GM21786 (cell line): ENCODE measurements around the gene PDF.
"Not testable (repeated sequence)": the region's sequence is repeated elsewhere in the genome, so short reads cannot be mapped to it uniquely, and the experiment has no call there.

Experiments
- ATAC-seq: cut with Tn5 transposase; IDR thresholded peaks from one replicate; pipeline ENCODE4 v1.9.1; 2021; ENCODE audit not compliant: unreplicated experiment

PDF gene

GRCh38 chr16:69318177-69318910 lies 12.0 kb downstream of the PDF start:
- no peak for ATAC-seq

- no peak for ATAC-seq
Measured at GRCh38 chr16:69316595-69317034, 13.8 kb downstream of the PDF start.

GRCh38 chr16:69315486-69316311 lies 14.7 kb downstream of the PDF start:
- no peak for ATAC-seq

DNA sequence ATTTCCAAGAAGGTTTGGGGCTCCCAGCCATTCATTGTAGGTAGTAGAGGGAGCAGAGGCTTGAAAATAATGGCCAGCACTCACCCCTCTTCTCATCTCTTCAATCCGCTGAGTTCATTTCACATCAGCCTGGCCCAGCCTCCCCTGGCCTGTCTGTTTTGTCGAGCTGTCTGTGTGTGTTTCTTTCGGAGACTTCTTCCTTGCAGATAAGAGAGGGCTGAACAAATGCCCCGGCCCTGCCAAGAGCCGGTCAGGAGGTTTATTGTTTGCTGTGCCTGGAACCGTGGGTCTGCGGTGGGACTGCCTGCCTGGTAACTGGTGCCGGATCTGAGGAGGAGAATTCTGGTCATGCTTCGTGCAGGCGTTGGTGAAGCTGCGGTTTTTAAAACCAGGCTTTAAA lies 15.9 kb downstream of the PDF start:
- ATAC-seq: no peak

GRCh38 chr16:69313469-69313868 lies 16.9 kb downstream of the PDF start:
- ATAC-seq: no peak

DNA sequence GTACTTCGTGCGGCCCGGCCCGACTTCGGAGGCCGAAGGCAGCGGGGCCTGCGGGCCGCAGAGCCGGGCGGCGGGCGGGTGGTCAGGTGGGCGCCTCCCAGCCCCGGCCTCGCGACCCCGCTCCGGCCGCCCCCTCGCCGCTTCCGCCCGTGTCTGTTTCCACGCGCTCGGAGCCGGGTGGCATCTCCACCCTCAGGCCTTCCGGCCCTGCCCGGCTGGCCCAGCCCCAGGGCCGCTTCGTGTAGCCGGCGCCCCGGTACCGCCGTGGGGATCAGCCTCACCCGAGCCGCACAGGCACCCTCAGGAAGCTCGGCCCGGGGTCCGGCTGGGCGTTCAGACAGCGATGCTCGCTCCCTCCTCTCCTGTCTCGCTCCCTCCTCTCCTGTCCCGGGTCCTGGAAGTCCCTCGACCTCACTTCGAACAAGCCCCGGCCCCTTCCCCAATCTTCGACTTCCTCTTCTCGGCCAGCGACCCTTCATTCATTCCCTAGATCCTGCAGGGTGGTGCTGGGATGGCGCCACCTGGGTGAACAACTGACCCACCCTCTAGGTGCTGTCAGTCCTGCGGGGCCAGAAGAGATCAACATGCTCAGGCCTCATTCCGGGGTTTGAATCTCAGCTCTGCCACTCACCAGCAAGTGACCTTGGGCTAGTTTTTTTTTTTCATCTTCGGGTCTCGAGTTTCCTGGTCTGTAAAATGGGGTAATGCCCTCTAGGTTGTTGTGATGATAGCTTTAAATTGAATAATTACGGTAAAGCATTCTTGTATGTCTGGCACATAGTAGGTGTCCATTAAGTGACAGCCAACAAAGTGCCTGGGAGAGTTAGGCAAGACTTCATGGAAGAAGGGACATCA lies 18.6 kb downstream of the PDF start:
- peak; percentile 39 for ATAC-seq

DNA sequence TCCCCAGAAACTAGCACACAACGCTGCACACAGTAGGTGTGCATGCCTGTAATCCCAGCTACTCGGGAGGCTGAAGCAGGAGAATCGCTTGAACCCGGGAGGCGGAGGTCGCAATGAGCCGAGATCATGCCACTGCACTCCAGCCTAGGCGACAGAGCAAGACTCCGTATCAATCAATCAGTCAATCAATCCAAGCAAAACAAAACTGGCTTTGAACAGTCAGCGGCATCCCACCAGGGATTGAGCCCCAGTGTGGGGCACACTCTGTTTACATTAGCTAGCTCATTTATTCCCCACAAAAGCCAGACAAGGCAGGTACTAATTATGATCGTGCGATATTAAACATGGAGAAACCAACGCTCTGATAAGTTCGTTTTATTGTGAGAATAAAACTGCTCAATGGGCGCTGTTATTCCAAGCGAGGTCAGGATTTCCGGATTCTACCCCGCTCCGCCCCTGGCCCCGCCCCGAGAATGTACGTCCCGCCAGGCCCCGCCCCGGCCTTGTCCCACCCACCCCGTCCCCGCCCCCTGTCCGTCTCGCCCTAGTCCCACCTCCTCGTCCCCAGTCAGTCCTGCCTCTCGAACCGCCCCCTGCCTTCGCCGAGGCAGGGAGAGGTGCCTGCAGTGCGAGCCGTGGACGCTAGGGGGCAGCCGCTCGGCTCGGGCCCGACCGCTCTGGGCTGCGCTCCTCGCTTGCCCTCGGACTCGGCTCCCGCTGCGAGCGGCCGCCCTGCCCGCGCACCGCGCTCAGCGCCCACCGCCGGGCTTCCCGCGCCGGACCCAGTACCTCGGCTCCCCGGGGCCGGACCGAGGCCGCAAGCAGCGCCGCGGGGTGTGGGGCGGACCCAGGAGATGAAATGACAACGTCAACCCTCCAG lies 19.5 kb downstream of the PDF start, which contains the start of gene VPS4A:
Gene VPS4A, plus strand, starts transcription at position 698 of the 880 bp plus-strand sequence. Its CDS starts 162 bp downstream, at position 860.
- ATAC-seq: peak; percentile 95

DNA sequence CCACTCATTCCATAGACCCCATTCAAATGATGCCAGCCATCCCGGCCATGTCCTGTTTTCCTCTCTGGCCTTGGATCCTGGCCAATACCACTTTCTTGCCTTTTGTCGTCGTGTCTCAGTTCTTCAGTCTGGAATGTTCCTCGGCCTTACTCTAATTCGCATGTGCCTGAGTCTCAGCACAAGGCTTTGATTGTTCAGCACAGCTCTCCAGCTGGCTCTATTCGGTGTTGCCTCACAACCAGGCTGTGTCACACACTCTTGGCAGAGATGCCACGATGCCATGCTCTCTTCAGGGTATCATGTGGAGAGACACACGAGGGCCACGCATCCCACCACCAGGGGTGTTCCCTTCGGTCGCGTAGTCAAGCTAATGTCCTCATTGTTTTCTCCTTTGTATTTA lies 21.1 kb downstream of the PDF start:
- no peak for ATAC-seq

DNA sequence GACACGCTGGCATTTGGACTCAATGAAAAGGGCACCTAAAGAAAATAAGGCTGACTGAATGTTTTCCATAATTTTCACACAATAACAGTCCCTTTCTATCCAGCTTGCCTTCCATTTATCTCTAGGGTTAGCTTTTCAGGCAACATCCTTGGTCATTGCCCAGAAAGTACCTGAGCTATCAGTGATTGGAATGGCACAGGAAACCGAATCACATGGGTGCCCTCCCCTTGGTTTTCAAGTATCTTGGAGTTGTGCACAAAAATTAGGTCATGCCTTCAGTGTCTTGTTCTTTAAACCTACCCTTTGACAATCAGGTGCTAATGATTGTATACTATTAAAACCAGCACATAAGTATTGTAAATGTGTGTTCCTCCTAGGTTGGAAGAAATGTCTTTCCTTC lies 22.5 kb downstream of the PDF start:
- ATAC-seq: no peak

- no peak for ATAC-seq
Measured at GRCh38 chr16:69307091-69307490, 23.3 kb downstream of the PDF start.

GRCh38 chr16:69306031-69306430 lies 24.4 kb downstream of the PDF start:
- ATAC-seq: no peak

GRCh38 chr16:69302301-69302700 lies 28.1 kb downstream of the PDF start:
- no peak for ATAC-seq

DNA sequence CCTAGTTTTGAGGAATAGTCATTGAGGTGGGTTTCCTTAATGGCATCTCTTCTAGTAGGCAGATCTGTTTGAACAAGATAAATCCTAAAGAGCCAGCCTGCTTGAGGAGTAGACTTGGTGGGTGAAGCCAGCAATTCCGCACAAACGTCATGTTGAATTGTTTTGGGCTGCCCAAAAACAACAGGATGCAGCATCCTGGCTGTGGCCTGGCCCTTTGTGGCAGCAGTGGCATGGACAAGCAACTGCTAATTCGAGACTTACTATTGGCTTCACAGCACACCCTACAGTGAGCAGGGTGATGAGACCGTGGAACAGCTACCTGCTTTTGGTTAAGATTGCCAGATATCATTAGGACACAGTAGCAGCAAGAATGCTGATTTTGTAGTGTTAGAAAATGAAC lies 28.5 kb downstream of the PDF start:
- no peak for ATAC-seq

GRCh38 chr16:69301187-69301586 lies 29.2 kb downstream of the PDF start:
- no peak for ATAC-seq

DNA sequence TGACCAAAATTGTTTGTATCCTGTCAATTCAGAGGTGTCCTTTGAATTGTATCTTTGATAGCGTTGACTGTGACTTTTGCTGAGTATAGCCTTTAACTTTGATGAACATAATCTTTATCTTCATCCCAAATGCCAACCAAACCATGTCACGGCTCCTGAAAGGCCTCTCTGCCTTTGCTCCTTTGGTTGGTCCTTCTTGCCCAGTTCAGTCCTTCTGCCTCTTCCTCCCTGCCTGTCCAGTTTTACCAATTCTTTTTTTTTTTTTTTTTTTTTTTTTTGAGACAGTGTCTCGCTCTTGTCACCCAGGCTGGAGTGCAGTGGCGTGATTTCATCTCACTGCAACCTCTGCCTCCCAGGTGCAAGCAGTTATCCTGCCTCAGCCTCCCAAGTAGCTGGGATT lies 32.1 kb downstream of the PDF start:
- no peak for ATAC-seq

DNA sequence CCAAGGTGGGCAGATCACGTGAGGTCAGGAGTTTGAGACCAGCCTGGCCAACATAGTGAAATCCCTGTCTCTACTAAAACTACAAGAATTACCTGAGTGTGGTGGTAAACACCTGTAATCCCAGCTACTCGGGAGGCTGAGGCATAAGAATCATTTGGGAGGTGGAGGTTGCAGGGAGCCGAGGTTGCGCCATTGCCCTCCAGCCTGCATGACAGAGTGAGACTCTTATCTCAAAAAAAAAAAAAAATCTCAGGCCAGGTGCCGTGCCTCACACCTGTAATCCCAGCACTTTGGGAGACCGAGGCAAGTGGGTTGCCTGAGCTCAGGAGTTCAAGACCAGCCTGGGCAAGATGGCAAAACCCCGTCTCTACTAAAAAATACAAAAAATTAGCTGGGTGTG lies 33.6 kb downstream of the PDF start:
- ATAC-seq: not testable (repeated sequence)

DNA sequence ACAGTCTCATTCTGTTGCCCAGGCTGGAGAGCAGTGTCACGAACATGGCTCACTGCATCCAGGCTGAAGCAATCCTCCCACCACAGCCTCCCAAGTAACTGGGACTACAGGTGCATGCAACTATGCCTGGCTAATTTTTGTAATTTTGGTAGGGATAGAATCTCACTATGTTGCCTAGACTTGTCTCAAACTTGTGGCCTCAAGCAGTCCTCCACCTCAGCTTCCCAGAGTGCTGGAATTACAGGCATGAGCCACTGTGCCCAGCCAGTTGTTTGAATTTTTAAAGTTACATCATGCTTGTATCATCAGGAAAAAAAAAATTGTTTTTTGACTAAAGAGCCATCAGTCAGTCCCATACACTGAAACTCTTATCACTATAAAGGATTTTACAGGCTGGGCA lies 36.3 kb downstream of the PDF start:
- ATAC-seq: no peak

DNA sequence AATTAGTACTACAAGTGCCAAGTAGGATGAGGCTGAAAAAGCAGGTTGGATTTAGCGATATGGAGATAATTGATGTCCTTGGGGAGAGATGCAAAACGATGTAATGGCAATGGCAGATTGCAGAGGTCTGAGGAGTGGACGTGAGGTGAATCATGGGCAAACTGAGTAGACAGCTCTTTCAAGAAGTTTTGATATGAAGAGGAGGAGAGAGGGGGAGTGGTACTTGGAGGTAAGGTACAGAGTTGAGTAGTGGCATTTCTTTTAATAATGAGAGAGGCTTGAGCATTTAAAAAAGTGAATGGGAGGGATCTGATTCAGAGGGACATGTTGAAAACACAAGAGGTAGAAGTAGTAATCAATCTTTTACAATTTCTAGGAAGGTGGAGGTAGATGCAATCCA lies 37.0 kb downstream of the PDF start:
- ATAC-seq: no peak

GRCh38 chr16:69291657-69292056 lies 38.7 kb downstream of the PDF start:
- not testable (repeated sequence) for ATAC-seq
